Esophagus muscularis mucosa (tissue), 4 donors: ENCODE measurements around the gene R3HDM4. TPM values are rescaled to one million over a fixed set of nuclear protein-coding genes. Genes with fewer than 3 reads are reported as not detected.

Experiments used
- DNase-seq: peaks from one replicate; pipeline ENCODE4 v3.0.0-alpha.2; 2017; ENCODE audit errors: extremely low spot score
- H3K27ac ChIP-seq, 4 donors: fragments of 200-600 bp; sonication (generic); replicated peaks in 1 of 4; 1 replicate in 3 of 4; 2 replicates in 1 of 4; pipeline ENCODE4 v1.5.1; 2016 to 2019; ENCODE audit warnings: mild to moderate bottlenecking in 1 of 4
- H3K27me3 ChIP-seq, 4 donors: fragments of 200-600 bp; sonication (generic); one replicate each; pipeline versions ENCODE4 v1.5.1 to v1.6.0; 2016 to 2019
- H3K36me3 ChIP-seq, 4 donors: fragments of 200-600 bp; sonication (generic); one replicate each; pipeline ENCODE4 v1.5.1; 2016 to 2019
- H3K4me1 ChIP-seq, 4 donors: fragments of 200-600 bp; sonication (generic); one replicate each; pipeline ENCODE4 v1.5.1; 2016 to 2019
- H3K4me3 ChIP-seq, 4 donors: fragments of 200-600 bp; sonication (generic); 1 replicate in 2 of 4; 2 replicates in 2 of 4; pipeline ENCODE4 v1.5.1; 2016 to 2019; ENCODE audit warnings: mild to moderate bottlenecking in 4 of 4, moderate library complexity in 1 of 4
- H3K9me3 ChIP-seq, 4 donors: fragments of 200-600 bp; sonication (generic); 1 replicate in 3 of 4; 2 replicates in 1 of 4; pipeline ENCODE4 v1.5.1; 2016 to 2019
- EP300 ChIP-seq: sonication (generic); formaldehyde crosslinking; IDR thresholded peaks from one replicate; pipeline ENCODE4 v1.6.1; 2017; ENCODE audit warnings: antibody characterized with exemption
- POLR2A ChIP-seq: fragments of 450-650 bp; IDR thresholded peaks from one replicate; pipeline ENCODE4 v1.6.1; 2017; ENCODE audit warnings: antibody characterized with exemption, moderate library complexity, mild to moderate bottlenecking, low read depth
- POLR2AphosphoS5 ChIP-seq, 2 donors: sonication (generic); formaldehyde crosslinking; IDR thresholded peaks; one replicate each; pipeline ENCODE4 v1.6.1; 2017; ENCODE audit warnings: antibody characterized with exemption in 2 of 2
- WGBS: methylation state at CpG from one replicate; pipeline ENCODE4 v1.1.5; 2018; 5-methylcytosine and 5-hydroxymethylcytosine counted together
- intact Hi-C: fragments of 100-400 bp; cut with DNase I; formaldehyde crosslinking; loops from one replicate; pipeline ENCODE4 v1.15.1; 2023
- total RNA-seq, 4 donors: library from RNA; depleted of rRNA; stranded (reverse); fragments of >200 nt; gene quantifications; one replicate each; pipeline versions ENCODE4 v1.1.0 to v1.2.1, GENCODE V29; 2016
- TF ChIP-seq, protein P1 (sequence below), 3 experiments: fragments of 200-600 bp in 2 of 3; fragments of 450-650 bp in 1 of 3; sonication (generic) in 2 of 3; IDR thresholded peaks; one replicate each; pipeline ENCODE4 v1.5.1; 2017 to 2019; ENCODE audit warnings: antibody characterized with exemption in 3 of 3, mild to moderate bottlenecking in 2 of 3, moderate library complexity in 1 of 3

Gene R3HDM4
- total RNA-seq, 4 donors from 2014 or later, result 32.0 to 52.5 (median 40.0) TPM

DNA sequence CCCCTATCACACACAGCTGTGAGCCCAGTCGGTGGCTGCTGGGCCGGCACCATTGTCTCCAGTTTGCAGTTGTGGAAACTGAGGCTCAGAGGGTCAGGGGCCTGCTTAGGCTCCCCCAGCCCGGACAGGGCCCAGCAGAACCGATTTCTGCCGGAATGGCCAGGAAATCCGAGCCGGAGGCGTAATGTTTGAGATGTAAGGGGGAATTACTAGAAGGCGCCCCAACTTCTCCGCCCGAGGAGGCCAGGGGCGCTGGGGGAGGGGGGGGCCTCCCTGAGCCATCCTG lies 5.1 kb upstream of the R3HDM4 start:
- H3K4me3 ChIP-seq, result peak overlapping the region; percentile 30 to 52 (median 43)
- intact Hi-C loops, result no loop called here
- no peaks in the 10 kb centered on the region for H3K36me3 ChIP-seq
- H3K9me3 ChIP-seq, result no peaks in the 10 kb centered on the region
- WGBS, result no CpG with 5 or more reads among the region's 12 CpGs
- TF ChIP-seq EP300, result no peak
- no peak for TF ChIP-seq POLR2AphosphoS5 (IDR thresholded peaks at IDR 0.05)
- no peak for TF ChIP-seq POLR2A
- TF ChIP-seq, protein P1, sequence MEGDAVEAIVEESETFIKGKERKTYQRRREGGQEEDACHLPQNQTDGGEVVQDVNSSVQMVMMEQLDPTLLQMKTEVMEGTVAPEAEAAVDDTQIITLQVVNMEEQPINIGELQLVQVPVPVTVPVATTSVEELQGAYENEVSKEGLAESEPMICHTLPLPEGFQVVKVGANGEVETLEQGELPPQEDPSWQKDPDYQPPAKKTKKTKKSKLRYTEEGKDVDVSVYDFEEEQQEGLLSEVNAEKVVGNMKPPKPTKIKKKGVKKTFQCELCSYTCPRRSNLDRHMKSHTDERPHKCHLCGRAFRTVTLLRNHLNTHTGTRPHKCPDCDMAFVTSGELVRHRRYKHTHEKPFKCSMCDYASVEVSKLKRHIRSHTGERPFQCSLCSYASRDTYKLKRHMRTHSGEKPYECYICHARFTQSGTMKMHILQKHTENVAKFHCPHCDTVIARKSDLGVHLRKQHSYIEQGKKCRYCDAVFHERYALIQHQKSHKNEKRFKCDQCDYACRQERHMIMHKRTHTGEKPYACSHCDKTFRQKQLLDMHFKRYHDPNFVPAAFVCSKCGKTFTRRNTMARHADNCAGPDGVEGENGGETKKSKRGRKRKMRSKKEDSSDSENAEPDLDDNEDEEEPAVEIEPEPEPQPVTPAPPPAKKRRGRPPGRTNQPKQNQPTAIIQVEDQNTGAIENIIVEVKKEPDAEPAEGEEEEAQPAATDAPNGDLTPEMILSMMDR (IDR thresholded peaks at IDR 0.05), result no peak
- no peak overlapping the region for H3K27ac ChIP-seq
- H3K4me1 ChIP-seq, result peaks cover 34 to 64% (median 57%) of the 10 kb centered on the region in 4 donors
- DNase-seq, result no peak
- H3K27me3 ChIP-seq, result peaks cover 3 to 54% (median 48%) of the 10 kb centered on the region in 4 donors

DNA sequence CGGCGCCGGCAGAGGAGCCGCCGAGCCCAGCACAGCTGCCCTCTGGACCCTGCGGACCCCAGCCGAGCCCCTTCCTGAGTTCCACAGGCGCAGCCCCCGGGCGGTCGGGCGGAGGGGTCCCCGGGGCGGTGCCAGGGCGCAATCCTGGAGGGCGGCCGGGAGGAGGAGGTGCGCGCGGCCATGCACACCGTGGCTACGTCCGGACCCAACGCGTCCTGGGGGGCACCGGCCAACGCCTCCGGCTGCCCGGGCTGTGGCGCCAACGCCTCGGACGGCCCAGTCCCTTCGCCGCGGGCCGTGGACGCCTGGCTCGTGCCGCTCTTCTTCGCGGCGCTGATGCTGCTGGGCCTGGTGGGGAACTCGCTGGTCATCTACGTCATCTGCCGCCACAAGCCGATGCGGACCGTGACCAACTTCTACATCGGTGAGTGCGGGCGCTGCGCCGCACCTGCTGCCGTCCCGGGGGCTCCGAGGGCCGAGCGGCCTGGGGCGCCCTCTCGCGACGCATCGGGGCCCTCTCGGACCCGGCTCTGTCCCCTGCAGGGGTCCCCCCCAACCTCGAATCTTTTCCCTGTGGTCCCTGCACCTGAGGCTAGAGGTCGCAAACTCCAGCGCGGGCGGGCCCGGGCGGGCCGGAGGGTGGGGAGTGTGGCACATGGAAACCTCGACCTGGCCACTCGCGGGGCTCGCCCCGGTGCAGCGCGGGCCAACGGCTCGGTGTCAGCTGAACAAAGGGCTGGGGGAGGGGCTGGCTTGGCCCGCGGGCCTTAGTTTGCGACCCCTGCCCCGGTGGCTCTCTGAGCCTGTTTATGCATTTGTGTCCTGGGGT lies 4.5 kb upstream of the R3HDM4 start, which contains the start of gene KISS1R:
Gene KISS1R, plus strand, starts transcription at position 11 of the 829 bp plus-strand sequence. Its CDS starts 170 bp downstream, at position 181.
- Histone ChIP-seq H3K27ac (no peak within 1 kb of the TSS), H3K4me3 (peak within 1 kb of the TSS; percentile 30 to 52 (median 43)), H3K4me1 (peaks cover 34 to 64% (median 57%) of the 10 kb centered on the region in 4 donors), H3K27me3 (peaks cover 3 to 54% (median 48%) of the 10 kb centered on the region in 4 donors), H3K36me3 (no peaks in the 10 kb centered on the region), H3K9me3 (no peaks in the 10 kb centered on the region)
- intact Hi-C loops, result no loop called here
- DNase-seq, result no peak
- no CpG with 5 or more reads among the region's 87 CpGs for WGBS
- TF ChIP-seq POLR2A, result no peak
- TF ChIP-seq, protein P1 (IDR thresholded peaks at IDR 0.05), result peak; percentile 24 to 32 (median 27)

DNA sequence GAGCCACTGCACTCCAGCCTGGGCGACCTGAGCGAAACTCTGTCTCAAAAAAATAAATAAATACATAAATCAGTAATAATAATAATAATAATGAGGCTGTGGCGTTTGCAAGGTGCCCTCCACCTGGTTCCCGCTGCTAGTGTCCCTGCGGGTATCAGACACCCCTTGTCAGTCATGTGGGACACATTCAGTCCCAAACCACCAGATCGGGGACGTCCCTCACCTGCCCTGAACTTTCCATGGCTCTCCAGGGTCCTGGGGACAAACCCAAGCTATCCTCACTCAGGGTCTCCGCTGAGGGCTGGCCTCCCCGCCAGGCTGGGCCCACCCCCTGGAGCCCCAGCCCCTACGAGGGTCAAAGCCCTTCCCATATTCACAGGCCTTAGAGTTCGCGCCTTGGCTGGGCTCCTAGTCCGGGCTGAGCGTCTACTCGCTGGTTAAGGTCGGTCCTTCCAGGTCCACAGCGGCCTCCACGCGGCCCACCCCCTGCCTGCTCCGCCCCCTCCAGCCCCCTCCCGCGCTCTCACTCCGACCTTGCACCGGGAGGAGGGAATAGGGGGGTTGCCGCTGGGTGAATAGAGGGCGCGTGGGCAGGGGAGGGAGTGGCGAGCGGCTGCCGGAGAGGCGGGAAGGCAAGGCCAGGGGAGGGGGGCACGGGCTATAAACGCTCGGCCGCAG lies 3.8 kb upstream of the R3HDM4 start:
- Histone ChIP-seq H3K27ac (no peak overlapping the region), H3K4me3 (peak overlapping the region; percentile 30 to 52 (median 43)), H3K36me3 (no peaks in the 10 kb centered on the region), H3K9me3 (no peaks in the 10 kb centered on the region), H3K4me1 (peaks cover 34 to 69% (median 59%) of the 10 kb centered on the region in 4 donors), H3K27me3 (peaks cover 3 to 54% (median 48%) of the 10 kb centered on the region in 4 donors)
- 20% methylated on average over 30 of the region's 35 CpGs for WGBS
- TF ChIP-seq, protein P1 (IDR thresholded peaks at IDR 0.05), result no peak
- TF ChIP-seq EP300, result no peak
- TF ChIP-seq POLR2AphosphoS5 (IDR thresholded peaks at IDR 0.05), result no peak
- TF ChIP-seq POLR2A, result no peak
- intact Hi-C loops, result no loop called here
- DNase-seq, result no peak

GRCh38 chr19:912181-913079 lies 589 bp downstream of the R3HDM4 start:
- TF ChIP-seq POLR2AphosphoS5 (IDR thresholded peaks at IDR 0.05), result no peak
- TF ChIP-seq, protein P1 (IDR thresholded peaks at IDR 0.05), result no peak
- TF ChIP-seq POLR2A, result no peak
- TF ChIP-seq EP300, result no peak
- H3K27ac ChIP-seq, result peak overlapping the region; percentile 79 to 94 (median 90)
- WGBS, result under 1% methylated on average over 30 of the region's 69 CpGs
- peaks cover 12 to 44% (median 40%) of the 10 kb centered on the region in 4 donors for H3K4me1 ChIP-seq
- H3K27me3 ChIP-seq, result peaks cover 0 to 13% (median 8%) of the 10 kb centered on the region in 4 donors
- DNase-seq, result no peak
- peak overlapping the region; percentile 77 to 94 (median 89) for H3K4me3 ChIP-seq
- H3K36me3 ChIP-seq, result peaks cover 0 to 4% (median 0%) of the 10 kb centered on the region in 4 donors
- intact Hi-C loops, result no loop called here
- H3K9me3 ChIP-seq, result no peaks in the 10 kb centered on the region
